Endothelial cell of hepatic sinusoid (primary cell): Measurements from ENCODE around the gene SYDE2.
"Not testable (repeated sequence)": the region's sequence is repeated elsewhere in the genome, so short reads cannot be mapped to it uniquely, and the experiment has no call there.

Source experiments
- in situ Hi-C: cut with HindIII; loops from 2 replicates; pipeline ENCODE4 v1.10.0; 2017; ENCODE audit warnings: low sequenced_read_pairs

The SYDE2 gene

DNA sequence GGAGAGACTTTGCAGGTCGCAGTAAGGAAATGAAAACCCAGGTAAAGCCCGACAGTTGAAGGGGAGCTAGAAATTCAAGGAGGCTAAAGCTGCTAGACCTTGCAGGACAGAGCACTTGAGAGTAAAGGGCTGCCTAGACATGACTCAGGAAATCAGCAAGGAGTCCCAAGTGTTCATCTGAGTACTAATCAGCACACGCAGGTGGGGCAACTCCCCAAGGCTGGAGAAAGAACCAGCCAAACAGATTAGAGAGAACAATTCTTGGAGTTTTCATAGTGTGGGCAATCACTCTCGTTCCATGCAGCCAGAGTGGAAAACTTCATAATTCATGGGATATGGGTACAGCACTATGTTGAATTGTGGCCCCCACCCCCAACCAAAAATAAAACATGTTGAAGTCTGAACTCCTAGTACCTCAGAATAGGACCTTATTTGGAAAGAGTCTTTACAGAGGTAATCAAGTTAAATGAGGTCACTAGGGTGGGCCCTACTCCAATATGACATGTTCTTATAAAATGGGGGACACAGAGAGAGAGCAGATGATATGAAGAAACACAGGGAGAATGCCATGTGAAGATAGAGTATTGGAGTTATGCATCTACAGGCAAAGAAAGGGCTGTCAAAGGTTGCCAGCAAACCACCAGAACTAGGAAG, 28.0 kb downstream of the SYDE2 start:
- in situ Hi-C loops: loop anchor here (5.0 kb wide), 1 partner anchor 49 kb away; no protein-coding TSS in a partner anchor

DNA sequence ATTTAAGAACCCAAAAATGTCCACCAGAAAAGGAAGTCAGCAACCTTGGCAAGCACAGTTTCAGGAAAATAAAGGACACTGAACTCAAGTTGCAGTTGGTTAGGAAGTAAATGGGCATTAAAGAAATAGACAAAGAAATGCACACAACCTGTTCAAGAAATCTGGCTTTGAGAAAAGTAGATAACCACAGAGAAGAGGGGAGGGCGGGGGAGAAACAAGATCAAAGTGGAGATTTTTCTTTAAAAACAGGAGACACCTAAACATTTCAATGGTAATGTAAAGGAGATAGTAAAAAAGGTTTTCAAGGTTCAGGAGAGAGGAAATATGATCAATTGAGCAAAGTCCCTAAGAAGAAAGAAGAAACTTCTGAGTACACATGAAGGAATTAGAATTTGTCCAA, 29.1 kb downstream of the SYDE2 start:
- in situ Hi-C loops: loop anchor here (5.0 kb wide), 1 partner anchor 51 kb away; no protein-coding TSS in a partner anchor

DNA sequence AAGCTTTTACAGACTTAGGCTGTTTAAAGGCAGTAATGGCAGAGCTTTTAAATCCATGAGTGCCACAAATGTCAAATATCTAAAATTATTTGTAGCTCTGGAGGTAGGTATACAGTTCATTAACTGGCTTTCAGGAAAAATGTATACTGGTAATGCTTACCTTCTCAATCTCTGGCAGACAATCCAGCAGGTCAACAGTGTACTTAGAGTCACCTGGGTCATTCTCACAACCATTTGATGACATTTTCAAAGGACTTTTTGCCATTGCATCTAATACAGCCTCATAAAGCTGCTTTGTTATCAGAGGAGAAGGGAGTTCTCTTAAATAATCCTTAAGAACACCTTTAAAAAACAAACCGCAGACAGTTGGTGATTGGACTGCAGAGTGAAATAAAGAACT, 31.9 kb downstream of the SYDE2 start:
- in situ Hi-C loops: no loop called here

DNA sequence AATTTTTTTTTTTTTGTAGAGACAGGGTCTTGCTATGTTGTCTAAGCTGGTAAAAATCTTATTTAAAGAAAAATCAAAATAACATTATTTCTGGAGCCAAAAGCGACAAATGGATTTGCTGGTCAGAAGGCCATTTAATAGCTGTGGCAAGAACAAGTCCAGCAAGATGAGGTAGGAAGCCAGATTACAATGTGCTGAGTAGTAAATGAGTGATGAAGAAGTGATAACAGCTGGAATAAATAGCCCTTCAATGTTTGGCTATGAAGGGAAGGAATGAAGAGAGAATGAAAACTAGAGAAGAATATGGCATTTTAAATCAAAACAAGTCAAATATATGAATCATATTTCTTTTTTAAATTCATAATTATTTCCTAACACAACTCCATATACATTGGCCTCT, 34.5 kb downstream of the SYDE2 start:
- in situ Hi-C loops: no loop called here

DNA sequence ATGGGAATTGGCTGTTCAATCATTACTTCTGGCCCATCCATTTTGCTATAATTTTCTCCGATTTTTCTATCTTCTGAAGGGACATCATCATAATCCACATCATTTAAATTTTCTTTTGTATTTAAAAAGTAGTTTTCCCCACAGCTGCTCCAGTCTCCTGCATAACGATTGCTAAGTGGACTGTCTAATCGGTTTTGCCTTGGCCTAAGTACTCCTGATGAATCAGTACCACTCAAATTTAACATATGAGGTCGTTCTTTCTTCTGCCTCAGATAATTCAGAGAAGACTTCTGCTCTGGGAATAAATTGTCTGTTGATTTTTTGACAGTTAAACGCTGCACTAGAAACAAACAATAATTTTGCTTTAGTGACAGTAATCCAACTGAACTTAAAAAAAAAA, 41.9 kb downstream of the SYDE2 start:
- in situ Hi-C loops: no loop called here

DNA sequence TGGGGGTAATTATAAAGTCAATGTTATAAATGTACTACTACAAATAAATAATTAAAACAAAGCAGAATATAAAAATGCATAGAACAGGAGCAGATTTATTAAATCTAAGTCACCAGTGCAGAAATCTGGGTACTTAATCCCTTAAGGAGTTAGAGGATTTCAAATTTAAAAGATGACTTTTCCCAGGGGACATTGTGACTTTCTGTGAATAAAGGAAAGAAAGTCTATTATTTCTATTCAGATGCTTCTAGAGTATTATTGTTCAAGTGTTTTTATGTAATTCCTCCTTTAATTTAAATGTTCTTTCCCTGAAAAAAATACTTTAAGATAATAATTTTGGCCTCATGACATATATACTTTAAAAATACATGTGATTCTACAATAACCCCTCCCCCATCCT, 43.4 kb downstream of the SYDE2 start:
- in situ Hi-C loops: no loop called here

DNA sequence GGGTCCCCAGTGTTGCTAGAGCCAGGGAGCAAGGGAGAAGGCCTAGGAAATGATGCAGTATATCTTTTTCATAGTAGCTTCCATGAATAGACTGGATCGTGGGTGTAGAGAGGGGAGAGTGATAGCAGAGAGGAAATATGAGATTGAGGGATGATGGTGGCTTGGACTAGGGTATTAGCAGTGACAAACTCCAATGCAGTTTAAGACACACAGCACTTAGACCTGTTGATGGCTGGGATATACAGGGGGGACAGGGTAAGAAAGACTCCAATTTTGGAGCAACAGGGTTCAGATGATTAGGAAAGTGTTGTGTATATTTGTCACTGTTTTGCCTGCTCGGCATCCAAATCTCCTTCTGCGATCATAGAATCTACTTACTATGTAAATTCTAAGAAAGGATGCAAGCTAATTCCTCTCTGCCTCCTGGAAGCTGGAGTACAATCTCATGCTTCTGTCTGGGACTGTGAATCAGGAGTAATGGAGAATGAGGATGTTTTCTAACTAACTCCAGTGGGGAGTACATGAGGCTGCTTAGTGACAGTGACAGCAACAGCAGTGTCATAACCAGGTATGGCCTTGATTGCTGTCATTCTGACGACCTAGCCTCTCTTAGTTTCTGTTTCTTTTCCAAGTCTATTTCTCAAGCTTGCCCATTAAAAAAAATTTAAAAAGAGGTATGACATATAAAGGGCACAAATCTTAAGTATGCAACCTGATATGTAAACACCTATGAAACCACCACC, 47.5 kb downstream of the SYDE2 start:
- in situ Hi-C loops: no loop called here

DNA sequence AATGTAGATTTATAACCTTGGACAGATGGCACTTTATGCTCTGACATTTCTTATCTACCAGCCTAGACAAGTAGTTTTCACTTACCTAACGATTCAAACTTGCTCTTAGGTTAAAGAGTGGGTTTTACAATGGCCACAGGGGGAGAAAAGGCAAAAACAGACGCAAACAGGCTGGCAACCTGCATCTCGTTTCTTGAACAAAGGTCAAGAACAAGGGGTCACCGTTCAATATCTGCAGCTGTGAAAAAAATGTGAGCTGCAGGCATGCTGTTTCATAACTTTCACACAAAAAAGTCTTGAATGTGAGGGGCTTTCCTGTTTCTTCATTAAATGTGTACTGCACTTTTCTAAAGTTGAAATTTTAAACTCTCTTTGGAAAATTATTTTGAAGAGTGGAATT, 49.4 kb downstream of the SYDE2 start:
- in situ Hi-C loops: no loop called here

DNA sequence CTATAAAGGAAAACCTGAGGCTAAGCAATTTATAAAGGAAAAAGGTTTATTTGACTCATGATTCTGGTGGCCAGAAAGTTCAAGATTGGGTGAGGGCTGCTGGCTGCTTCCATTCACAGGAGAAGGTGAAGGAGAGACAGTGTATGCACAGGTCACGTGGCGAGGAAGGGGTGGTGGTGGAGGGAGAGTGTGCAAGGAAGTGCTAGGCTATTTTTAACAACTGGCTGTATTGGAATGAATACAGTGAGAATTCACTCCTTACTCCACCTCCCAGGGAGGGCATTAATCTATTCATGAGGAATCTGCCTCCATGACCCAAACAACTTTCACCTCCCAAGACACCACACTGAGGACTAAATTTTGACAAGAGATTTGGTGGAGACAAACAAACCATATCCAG, 51.0 kb downstream of the SYDE2 start:
- in situ Hi-C loops: no loop called here

DNA sequence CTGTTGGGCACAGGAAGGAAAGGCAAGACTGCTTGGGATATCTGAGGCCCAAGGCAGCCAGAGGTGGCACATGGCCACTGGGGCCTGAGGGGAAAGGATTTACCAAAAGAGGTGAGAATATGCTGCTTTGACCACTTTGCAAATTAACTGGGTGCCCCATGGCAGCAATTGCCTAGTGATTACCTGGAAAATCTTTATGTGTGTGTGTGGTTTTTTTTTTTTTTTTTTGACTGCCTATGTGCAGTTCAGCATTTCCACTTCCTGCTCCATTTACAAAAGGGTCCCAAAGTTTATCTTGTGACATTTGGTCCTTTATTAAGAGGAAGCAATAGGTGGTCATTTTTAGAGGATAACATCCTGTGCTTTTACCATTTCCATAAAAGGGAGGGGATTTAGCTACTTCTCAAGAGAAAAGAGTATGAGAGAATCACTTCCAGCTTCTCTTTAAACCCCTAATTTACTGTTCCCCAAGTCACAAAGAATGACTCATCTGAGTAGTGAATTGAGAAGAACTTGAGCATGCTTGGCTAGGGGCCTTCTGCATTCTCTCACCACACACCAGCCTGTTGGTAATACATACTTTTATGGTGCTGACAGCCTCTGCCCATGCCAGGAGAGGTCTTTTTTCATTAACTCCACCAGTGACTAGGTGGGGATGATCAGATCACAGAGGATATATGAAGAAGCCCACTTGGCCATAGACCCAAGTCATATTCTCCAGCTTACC, 52.1 kb downstream of the SYDE2 start:
- in situ Hi-C loops: no loop called here

DNA sequence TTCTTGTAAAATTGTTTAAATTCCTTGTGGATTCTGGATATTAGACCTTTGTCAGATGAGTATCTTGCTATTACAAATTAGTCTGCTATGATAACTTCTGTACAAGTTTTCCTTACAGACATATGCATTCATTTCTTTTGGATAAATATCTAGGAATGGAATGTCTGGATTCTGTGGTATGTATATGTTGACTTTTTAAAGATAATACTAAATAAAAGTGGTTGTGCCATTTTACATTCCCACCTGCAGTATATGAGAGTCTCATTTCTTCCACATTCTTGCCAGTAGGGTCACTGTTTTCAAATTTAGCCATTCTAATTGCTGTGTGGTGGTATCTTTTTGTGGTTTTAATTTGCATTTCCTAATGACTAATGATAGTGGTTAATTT, 53.9 kb downstream of the SYDE2 start:
- in situ Hi-C loops: no loop called here

DNA sequence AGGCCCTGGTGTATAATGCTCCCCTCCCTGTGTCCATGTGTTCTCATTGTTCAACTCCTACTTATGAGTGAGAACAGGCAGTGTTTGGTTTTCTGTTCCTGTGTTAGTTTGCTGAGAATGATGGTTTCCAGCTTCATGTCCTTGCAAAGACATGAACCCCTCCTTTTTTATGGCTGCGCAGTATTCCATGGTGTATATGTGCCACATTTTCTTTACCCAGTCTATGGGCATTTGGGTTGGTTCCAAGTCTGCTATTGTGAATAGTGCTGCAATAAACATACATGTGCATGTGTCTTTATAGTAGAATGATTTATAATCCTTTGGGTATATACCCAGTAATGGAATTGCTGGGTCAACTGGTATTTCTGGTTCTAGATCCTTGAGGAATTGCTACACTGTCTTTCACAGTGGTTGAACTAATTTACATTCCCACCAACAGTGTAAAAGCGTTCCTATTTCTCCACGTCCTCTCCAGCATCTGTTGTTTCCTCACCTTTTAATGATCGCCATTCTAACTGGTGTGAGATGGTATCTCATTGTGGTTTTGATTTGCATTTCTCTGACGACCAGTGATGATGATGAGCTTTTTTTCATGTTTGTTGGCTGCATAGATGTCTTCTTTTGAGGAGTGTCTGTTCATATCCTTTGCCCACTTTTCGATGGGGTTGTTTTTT, 54.4 kb downstream of the SYDE2 start:
- in situ Hi-C loops: not testable (repeated sequence)

DNA sequence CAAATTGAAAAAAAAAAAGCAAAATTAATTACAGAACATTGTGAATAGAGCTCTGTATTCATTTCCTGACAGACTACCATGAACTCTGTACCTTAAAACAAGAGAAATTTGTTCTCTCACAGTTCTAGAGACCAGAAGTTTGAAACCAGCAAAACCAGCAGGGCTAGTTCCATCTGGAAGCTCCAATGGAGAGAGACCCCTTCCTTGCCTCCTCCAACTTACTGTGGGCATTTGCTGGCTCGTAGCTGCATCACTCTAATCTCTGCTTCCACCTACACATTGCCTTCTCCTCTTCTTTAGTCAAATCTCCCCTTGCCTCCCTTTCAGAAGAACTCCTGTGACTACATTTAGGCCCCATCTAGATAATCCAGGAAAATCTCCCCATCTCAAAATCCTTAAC, 56.5 kb downstream of the SYDE2 start:
- in situ Hi-C loops: no loop called here

DNA sequence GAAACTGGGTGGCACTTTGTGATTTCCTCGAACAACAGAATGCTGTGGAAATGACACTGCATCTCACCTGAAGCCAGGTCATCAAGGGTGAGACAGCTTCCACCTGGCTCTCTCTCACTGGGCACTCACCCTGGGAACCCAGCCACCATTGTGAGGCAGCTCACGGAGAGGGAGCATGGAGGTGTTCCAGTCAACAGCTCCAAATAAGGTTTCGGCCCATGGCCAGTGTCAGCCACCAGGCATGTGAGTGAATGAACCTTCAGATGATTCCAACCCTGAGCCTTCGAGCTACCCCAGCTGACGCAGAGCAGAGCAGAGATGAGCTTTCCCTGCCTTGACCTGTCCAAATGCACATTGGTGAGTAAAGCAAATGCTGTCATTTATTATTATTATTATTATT, 58.1 kb downstream of the SYDE2 start:
- in situ Hi-C loops: no loop called here

DNA sequence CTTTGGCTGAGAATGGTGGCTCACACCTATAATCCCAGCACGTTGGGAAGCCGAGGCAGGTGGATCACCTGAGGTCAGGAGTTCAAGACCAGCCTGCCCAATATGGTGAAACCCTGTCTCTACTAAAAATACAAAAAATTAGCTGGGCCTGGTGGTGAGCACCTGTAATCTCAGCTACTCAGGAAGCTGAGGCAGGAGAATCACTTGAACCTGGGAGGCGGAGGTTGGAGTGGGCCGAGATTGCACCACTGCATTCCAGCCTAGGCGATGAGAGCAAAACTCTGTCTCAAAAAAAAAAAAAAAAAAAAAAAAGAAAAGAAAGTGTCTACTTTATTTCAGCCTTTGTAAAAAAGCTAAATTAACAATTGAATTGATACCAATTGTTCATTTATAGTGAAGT, 62.4 kb downstream of the SYDE2 start:
- in situ Hi-C loops: not testable (repeated sequence)

DNA sequence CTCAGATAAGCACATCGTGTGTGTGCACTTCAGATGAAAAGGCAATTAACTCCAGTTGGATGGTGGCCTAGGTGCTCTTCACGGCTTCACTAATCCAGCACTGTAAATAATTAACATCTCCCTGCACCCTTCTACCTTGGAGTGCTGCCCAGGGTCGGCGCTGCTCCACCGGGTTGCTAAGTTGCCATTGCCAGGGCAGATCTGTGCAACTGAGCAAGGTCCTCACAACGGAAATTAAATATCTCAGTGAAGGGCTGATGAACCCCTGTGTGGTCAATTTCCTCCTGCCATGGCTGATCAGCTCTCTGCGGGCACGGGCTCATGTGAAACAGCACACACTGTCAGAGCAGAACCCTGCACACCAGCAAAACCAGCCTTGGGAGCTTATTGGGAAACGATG, 63.2 kb downstream of the SYDE2 start:
- in situ Hi-C loops: no loop called here

DNA sequence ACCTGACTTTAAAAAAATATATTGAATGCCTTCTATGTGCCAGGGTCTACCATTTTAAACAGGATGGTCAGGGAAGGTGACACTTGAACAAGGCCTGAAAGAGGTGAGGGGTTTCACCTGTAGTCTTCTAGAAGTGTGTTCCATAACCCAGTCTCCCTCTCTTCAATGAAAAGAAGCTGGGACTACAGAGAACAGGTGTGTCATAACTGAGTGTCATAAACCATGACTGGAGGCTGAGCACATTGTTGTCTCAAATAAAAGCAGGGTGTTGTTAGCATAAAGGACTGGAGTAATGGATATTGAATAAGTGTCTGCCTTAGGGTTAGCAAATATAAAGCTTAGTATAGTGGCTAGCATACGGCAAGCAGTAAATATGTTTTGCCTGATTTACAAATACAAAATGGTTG, 65.4 kb downstream of the SYDE2 start:
- in situ Hi-C loops: no loop called here

DNA sequence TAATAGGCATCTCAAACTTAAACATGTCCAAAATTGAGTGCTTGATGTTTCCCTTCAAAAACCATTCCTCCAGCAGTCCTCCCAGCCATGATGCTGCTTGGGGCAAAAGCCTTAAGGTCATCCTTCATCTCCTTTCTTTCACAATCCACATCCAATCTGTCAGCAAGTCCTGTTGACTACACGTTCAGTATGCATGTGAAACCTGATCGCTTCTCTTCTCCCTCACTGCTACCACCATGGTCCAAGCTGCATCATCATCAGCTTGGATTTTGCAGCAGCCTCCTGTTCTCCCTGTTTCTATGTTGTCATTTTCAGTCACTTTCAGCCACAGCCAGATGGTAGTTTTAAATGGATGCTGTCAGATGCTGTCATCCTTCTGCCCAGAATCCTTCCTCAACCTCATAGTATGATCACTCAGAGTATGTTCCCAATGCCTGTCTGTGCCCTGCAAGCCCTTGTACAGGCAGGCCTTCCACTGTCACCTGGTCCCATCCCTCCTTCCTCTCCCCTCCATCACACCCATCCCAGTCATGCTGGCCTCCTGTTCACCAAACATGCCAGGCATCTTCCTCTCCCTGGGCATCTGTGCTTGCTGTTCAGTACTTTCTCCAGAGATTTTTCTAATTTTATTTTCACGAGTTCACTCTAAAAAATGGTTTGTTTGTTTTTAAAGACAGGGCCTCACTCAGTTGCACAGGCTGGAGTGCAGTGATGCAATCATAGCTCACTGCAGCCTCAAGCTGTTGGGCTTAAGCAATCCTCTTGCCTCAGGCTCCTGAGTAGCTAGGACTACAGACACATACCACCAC, 66.0 kb downstream of the SYDE2 start:
- in situ Hi-C loops: no loop called here

DNA sequence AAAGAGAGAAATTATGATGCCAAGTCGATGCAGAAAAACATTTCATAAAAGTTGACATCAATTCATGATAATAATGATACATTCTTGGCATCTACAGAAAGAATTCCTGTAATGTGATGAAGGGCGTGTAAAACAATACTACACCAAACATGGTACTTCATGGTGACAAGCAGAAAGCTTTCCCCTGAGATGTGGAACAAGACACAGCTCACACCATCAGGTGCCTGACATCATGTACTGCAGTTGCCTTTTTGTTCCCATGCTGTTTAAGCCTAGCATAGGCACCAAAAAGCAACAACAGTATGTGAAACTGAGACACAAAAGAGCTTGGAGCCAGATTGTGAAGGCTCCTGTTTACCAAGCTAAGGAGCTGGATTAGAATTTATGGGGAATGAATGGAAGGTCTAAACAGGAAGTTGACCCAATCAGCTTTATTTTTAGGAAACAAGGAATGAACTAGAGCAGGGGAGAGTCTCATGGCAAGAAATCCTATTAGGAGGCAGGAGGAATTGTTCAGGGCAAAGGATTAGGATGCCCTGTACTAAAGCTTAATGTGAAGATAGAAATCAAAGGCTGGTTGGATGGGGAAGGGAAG, 67.2 kb downstream of the SYDE2 start:
- in situ Hi-C loops: no loop called here

DNA sequence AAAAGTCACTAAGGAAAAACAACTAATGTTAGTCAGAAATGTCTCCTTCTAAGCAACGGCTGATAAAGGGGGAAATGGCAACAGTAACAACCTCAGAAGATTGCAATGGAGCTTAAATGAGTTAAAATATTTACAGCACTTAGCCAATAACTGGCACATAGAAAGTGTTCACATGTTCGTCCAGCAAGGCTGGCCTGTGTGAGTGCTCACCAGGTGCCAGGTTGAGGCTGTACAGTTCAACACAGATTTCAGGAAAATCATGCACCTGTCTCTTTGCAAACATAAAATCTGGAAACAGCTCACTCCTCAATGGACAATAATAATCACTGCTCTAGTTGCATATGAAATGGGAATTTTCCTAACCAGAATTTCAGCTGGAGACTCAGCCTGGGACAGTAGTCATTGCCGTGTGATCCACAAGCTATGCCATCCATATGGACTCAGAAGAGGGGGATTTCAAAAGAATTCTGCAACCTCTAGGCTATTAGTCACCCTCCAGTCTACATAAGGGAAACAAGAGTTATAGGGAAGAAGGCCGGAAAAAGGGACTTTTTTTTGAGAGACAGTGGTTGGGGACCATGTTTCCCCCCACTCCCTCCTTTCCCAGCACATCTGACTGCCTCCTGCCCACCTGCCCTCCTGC, 68.6 kb downstream of the SYDE2 start:
- in situ Hi-C loops: no loop called here
